Stimulated activated CD4-positive, alpha-beta T cell treated with anti-CD3 and anti-CD28 coated beads, Interleukin-4, amount 100 ng/mL, for 24 hours (primary cell): ENCODE results near the gene COA6.
A peak's percentile ranks its signal among the peaks of the same experiment; 100 is the strongest.

Experiments
- DNase-seq: peaks from one replicate; pipeline ENCODE4 v3.0.0-alpha.2; 2020

COA6 gene, protein sequence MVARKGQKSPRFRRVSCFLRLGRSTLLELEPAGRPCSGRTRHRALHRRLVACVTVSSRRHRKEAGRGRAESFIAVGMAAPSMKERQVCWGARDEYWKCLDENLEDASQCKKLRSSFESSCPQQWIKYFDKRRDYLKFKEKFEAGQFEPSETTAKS

DNA sequence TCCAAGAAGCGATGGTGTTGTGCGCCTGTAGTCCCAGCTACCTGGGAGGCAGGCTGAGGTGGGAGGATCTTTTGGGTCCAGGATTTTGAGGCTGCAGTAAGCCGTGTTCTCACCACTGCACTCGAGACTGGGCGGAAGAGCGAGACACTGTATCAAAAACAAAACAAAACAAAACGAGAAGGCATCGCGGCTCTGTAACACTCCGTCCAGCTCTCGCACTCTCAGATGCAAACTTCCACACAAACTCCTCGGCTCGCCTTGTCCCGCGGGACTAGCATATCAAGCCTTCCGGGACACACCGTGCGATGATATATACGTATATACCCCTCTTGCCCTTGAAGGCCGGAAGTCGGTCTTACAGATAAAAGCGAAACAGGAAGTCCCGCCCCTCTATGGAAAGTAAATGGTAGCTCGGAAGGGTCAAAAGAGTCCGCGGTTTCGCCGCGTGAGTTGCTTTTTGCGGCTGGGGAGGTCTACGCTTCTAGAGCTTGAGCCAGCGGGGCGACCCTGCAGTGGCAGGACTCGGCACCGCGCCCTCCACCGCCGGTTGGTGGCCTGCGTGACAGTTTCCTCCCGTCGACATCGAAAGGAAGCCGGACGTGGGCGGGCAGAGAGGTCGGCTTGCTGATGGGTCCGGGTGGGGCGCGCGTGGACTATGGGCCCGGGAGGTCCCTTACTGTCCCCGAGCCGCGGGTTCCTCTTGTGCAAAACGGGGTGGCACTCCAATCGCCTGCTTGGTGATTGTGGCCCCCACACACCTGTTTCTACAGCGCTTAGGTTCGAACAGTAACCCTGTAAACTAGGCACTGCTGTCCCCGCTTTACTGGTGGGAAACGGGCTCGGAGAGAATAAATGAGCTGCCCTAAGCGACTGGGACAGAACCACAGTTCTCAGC lies at the start of gene COA6:
COA6 (plus strand) TSS at position 393 of the 895 bp plus-strand sequence; CDS start at position 404, 11 bp downstream.
- peak; percentile 93 for DNase-seq

DNA sequence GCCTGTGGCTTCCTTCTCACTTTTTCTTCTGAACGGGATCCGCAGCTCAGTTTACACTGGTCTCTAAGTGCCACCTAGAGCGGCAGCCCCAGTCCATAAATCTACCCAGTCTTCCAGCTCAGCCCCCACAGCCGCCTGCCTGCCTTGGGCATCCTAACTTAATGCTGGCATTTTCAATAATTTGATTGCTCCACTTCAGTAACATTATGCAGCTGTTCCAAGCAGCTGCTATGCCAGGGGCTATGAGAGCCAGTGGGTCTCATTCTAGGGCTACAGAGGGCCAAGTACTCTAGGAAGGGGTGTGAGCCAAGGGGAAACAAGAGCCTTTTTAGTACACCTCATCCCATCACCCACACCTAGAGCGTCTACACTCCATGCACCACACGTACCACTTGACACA lies 48.4 kb upstream of the COA6 start:
- DNase-seq = no peak

DNA sequence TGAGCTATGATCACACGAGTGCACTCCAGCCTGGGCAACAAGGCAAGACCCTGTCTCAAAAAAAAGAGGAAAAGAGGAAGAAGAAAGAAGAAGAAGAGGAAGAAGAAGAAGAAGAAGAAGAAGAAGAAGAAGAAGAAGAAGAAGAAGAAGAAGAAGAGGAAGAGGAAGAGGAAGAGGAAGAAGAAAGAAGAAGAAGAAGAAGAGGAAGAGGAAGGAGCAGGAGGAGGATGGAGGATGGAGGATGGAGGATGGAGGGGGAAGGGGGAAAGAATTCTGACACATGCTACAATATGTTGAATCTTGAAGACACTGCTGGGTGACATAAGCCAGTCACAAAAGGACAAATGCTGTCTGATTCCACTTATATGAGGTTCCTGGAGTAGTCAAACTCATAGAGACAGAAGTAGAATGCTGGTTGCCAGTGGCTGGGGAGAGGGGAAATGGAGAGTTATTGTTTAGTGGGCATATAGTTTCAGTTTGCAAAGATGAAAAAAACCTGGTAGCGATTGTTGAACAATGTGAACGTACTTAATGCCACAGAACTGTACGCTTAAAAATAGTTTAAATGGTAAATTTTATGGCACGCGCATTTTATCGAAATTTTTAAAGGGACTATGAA lies 47.3 kb upstream of the COA6 start:
- DNase-seq = peak; percentile 49

DNA sequence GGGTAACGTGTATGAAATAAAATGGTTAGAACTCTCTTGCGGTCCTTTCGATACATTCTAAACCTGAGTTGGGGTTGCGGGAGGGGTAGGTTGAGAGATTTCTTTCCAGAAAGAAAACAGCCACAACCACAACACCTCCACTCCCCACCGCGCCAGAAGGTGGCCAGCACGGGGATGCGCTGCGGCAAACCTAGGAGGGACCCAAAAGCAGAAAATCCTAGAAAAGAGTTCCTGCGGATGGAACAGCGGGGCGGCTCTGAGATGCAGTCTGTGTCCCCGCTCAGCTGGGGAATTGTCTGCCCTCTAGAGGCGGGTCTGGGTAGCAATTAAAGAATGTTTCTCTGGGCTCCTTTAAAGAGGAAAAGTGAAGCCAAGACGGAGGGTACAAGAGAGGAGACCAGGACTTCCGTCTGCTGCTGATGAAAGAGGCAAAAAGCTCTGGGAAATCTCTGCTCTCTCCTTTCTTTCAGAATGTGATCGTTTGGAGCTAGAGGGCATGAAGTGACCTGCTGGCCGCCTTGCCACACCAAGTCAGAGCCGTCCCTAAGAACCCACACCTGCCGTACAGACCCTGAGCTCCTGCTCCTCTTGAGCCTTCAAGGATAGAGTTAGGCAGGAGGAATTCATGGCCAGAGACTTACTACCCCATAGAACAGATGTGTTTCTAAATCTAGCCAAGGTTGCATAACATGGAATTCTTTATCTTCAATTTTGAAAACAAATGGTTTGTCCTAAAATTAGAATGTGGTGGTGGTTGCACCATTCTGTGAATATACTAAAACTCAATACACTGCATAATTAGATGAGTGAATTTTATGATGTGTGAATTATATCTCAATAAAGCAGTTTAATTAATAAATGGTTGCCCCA lies 46.5 kb upstream of the COA6 start:
- peak; percentile 83 for DNase-seq

DNA sequence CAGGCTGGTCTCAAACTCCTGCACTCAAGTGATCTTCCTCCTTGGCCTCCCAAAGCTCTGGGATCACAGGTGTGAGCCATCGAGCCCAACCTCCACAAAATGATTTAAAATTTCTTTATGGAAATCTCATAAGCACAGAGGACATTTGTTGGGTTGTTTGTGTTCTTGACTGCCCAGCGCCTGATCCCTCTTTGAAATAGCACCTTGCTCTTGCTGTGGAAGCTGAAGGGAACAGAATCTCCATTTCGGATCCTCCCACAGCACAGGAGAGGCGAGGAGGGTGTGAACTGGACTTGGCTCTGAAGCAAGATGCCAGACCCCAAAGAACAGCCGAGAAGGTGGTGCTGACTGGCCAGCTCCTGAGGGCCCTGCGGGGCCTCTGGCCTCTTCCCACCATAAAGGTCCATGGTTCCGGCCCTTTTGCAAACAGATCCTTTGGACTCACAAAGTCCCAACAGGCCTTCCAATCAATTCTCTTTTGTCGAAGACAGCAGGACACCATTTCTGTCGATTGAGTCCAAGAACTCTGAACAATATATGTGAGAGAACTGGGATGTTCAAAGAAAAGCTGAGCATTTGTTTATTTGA lies 45.6 kb upstream of the COA6 start:
- DNase-seq = no peak

DNA sequence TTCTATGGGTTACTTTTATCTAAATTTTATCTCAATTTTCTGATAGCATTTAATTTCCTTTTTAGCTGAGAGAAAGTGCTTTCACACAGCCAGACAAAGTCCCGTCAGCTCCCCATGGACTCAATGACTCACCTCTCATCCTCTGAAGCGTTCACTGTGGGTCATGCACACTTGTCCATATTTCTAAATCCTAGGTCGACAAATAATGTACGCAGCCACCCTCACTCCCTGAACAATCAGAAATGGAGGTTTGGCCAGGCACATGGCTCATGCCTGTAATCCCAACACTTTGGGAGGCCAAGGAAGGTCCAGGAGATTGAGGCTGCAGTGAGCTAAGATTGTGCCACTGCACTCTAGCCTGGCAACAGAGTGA lies 42.4 kb upstream of the COA6 start:
- no peak for DNase-seq

DNA sequence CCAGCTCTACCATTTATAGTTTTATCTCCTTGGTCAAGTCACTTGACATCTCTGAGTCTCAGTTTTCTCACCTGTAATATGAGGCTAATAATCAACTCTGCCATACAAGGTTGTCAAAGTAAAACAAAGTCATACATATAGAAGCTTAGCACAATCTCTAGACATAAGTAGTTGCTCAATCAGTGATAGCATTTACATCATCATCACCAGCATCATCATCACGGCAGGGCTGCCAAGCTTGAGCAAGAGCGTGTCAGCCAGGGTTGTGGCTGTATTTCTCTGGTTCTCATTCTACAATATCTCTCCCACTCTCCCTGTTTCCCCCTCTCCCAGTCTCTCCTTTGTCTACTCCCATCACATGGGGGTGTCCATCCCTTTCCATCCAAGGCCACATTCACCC lies 41.7 kb upstream of the COA6 start:
- DNase-seq = no peak

DNA sequence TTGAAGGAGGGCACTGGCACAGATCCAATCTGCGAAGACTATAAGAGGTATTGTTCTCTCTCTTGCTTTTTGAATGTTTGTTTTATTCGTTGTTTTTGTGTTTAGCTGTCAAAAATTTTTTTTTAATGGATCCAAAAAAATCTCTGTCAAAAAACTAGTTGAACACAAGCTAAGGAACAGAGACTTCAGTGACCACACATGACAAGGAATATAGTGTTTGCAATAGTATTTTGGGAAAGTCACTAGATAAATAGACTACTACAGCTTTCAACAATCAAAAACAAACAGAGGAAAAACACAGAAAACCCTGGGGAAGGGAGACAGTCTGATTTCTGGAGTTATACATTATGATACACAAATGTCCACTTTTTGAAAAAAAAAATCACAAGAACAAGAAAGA lies 36.9 kb upstream of the COA6 start:
- no peak for DNase-seq

DNA sequence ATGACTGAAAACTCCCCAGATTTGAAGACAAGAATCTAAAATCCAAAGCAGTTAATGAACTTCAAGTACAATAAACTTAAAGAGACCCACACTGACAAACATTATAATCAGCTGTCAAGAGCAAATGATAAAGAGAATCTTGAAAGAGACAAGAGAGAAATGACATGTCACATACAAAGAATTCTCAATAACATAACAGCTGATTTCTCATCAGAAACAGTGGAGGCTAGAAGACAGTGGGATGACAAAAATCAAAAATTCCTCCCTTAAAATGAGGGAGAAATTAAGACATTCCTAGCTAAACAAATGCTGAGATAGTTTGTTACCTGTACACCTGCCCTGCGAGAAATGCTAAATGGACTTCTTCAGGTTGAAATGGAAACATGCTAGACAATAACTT lies 36.0 kb upstream of the COA6 start:
- DNase-seq = no peak

DNA sequence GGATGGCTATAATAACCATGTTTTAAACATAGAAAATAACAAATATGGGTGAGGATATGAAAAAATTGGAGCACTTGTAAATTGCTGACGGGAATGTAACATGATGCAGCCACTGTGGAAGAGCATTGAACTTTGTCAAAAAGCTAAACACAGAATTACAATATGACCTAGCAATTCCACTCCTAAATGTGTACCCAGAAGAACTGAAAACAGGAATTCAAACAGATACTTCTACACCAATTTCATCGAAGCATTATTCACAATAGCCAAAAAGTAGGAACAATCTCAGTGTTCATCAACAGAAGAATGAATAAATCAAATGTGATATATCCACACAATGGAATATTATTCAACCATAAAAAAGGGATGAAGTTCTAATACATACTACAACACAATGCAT lies 32.7 kb upstream of the COA6 start:
- no peak for DNase-seq

DNA sequence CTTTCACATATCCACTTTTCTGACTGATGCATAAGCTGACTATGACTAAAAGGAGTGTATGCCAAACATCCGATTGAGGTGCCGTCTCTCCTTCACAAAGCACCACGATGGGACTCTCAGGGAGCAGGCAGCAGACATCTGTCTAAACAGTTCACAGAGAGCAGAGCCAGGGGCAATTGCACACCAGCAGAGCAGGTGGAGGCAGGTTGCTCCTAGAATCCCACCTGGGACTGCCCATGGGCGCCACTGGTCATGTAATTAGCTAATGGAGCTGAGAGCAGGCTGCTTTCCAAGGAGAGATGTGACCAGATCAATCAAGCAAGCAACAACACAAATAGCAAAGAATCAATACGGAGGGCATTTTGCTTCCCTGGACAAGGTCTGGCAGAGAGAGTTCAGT lies 30.5 kb upstream of the COA6 start:
- no peak for DNase-seq

DNA sequence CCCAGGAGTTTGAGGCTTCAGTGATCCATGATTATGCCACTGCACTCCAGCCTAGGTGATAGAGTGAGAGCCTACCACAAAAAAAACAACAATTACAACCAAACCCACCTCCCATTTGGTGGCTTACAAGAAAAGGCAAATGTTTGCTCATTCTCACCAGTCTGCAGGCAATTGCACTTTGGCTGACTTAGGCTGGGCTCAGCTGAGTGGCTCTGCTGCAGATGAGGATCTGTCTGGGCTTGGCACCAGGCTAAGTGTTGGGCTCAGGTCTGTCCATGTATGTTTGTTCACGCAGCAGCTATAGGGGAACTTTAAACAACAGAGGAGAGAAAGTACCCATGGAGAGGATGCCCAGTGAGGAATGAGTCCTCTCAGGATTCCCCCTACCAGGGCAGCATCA lies 28.0 kb upstream of the COA6 start:
- no peak for DNase-seq

DNA sequence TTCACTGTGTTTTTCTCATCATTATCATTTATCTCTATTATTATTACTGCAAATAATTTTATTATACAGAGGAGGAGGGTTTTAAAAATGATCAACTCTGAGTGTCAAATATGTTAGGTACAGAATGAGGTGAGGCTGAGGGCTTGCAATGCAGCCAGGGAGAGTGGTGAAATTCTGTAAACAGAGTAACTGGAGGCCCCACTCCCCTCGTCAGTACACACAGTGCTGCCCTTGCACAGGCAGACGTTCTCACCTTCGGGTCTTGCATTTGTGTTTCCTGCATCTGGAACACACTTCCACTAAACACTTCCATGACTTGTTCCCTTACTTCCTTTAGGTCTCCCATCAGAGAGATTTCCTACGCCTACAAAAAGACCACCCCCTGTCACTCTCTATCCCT lies 24.3 kb upstream of the COA6 start:
- DNase-seq = no peak

DNA sequence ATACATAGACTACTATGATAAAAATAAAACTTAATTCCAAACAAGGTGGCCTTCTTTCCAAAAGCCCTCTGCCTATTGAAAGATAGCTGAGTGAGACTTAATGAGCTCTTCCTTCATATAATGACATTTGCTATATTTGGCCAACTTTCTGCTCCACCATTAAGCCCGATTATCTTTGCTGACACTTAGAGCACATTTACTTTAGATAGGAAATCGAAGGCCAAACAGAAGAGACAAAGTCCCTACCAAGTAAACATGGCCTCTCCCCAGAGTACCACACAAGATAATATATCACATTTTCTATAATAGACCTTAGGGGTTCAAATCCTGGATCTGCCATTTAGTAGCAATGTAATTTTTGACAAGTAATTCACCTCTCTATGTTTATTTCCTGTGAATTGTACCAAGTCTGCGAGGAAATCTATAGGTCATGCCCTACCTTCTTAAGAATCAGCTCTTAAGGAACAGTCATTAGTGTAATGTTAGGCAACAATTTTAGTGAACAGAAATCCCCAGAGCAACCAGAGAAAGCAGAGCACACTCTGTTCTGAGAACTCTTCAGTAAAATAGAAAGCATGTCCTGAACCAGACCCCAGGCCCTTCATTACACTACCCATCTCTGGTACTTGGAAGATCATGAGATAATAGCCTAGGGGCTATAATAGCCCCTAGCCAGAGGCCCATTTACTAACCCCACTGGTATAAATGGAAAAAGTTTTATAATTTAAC lies 17.3 kb upstream of the COA6 start:
- DNase-seq = no peak

DNA sequence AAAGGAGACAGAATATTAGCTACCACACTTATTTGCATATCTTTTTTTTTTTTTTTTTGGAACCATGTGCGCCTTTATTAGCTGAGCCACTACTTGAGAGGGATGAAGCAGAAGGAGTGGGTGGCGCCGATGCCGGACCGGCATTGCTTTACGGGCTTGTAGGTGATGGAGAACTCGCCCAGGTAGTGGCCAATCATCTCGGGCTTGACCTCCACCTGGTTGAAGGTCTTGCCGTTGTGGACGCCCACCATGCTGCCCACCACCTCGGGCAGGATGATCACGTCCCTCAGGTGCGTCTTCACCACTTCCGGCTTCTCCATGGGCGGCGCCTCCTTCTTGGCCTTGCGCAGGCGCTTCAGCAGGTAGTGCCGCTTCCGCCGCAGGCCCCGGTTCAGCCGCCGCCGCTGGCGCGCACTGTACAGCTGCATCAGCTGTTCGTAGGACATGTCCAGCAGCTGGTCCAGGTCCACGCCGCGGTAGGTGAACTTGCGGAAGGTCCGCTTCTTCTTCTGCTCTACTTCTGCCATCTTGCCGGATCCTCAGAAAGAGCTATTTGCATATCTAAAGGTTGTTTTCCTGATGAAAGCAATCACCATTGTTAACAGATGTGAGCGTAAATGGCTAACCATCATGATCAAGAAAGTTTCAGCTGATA lies 16.5 kb upstream of the COA6 start:
- DNase-seq = peak; percentile 58

DNA sequence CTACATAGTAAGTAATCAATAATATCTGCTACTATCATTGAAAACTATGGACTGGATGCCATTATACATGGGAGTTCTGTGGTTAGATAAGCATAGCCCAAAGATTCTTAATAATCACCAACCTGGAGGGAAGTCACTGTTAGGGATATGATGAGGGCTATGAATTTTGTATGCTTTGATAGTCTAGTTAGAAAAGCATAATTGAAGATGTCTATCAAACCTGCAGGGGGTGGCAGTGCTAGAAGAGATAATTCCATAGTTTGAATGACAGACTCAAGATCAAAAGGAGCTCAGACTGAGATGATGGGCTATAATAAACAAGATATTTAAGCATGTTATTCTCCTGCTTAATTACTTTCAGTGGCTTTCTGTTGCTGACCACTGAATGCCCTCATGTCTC lies 15.4 kb upstream of the COA6 start:
- DNase-seq = no peak

DNA sequence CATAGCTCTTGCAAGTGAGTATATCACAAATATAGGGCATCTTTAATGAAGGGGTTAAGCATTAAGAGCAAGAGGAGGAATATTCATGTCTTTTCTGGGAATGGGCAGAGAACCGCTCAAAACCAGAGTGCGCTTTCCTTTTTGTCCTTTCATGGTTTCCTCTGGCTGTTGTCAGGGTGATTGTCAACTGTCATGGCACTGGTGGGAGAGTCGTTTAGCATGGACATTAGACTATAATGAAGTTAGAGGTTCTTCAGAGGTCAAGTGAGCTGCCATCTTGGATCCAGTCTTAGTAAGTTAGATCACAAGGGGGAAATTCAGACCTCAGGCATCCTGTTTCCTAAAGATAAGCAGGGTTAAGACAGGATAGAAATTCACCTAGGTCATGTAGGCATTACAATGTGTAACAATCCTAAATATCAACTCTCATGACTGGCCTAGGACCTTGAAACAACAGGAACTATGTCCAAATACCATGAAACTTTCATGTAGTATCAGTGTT lies 12.1 kb upstream of the COA6 start:
- DNase-seq = no peak

DNA sequence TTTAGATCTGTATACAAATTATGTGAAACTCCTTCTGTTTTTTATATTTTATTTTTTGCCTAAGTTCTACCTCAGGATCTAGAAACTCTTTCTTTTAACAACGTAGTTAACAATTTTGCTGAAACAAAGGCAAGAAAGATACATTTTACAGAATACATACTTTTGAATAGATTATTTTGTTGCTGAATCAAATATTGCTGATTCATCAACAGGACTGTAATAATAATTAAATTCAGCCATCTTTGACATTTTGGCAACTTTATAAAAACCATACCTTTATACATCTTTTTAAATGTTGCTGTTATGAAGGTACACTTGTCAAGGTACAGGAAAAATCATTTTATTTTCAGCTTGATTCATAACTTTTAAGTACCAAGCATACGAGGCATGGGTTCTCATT lies 10.7 kb upstream of the COA6 start:
- DNase-seq = no peak

DNA sequence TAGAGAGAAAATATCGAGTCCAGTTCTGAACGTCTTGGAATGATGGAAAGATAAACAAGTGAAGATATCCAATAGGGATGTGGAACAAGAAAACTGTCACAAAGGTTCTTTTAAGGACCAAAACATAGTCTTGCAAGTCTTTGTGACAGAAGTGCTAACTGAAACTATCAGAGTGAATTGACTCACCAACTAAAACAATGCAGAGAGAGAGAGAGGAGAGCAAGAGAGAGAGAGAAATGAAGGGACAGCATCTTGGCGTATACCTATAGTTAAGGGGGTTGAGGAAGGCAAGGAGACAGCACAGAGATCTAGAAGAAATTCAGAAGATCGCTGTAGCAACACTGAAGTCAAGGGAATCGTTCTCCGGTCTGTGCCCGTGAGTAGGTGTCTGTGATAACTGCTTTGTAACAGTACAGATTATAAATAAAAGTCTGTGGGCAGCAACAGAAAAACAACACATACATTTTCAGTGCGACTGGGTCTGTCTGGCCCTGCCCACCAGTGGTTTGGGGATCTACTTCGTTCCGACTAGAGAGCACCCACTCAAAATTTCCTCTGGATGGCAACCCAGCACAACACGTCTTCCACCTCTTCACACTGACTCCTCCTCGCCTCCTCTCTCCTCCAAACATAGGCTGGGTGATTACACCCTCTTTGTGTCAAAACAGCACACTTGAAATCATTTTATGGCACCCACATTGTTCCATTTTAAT lies 4.8 kb upstream of the COA6 start:
- DNase-seq = peak; percentile 58

DNA sequence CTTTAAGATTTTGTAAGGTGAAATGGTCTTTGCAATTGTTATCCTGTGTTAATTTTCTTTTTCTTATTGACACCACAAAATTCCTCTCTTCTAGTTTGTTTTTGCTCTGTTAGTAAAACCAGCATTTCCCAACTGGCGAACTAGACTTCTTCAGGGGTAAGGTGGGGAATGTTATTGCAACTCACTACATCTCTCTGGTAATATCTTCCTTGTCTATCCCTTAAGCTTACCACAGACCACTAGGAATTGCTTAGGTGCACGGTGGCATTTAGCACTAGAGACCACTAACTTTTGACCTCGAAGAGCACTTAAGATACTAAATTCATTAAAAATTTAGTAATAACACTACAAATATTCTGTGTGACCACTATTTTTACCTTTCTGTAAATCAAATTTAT lies 4.2 kb upstream of the COA6 start:
- DNase-seq = no peak

DNA sequence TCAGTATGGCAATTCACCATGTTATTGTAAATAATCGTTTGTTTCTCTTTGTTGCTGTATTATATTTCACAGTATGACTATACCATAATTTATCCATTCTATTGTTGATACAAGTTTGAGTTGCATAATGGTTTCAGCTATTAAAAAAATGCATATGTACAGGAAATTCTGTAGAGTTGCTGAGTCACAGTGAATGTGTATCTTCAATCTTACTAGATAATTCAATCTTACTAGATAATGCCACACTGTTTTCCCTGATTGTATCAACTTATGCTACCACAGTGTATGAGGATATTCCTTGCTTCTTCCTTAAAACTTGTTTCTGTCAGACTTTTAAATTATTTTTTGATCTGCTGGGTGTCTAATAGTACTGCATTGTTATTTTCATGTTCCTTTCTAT lies 3.5 kb upstream of the COA6 start:
- DNase-seq = no peak
